D721Med (cell line): Measurements from ENCODE around the gene CHRM1.

Experiments
- DNase-seq: peaks from one replicate; pipeline ENCODE4 v3.0.0; 2011; ENCODE audit warnings: low spot score; ENCODE audit not compliant: insufficient read length
- FAIRE-seq: peaks from 2 replicates; lab custom pipeline; 2011; peaks lifted over from hg19 to GRCh38; lab: Jason Lieb, UNC
- CTCF ChIP-seq: IDR thresholded peaks from 2 replicates; pipeline ENCODE4 v1.5.1; 2012; ENCODE audit warnings: mild to moderate bottlenecking, control low read depth; ENCODE audit not compliant: insufficient read depth; ENCODE audit errors: missing control alignments

CHRM1 gene

GRCh38 chr11:62902932-62903331 lies 18.2 kb downstream of the CHRM1 start:
- DNase-seq (no peak), FAIRE-seq (no peak)
- no peak for TF ChIP-seq CTCF

- no peak for FAIRE-seq
- no peak for TF ChIP-seq CTCF
- DNase-seq, result no peak
Measured at GRCh38 chr11:62898027-62898426, 23.1 kb downstream of the CHRM1 start.

GRCh38 chr11:62897311-62897710 lies 23.9 kb downstream of the CHRM1 start:
- TF ChIP-seq CTCF, result no peak
- DNase-seq, result no peak

GRCh38 chr11:62896049-62896448 lies 25.1 kb downstream of the CHRM1 start:
- TF ChIP-seq CTCF, result no peak
- FAIRE-seq (no peak), DNase-seq (no peak)

More at GRCh38 chr11:62897311-62897710, 23.9 kb downstream of the CHRM1 start:
- no peak for FAIRE-seq

- TF ChIP-seq CTCF, result no peak
- FAIRE-seq (no peak), DNase-seq (no peak)
Measured at GRCh38 chr11:62895501-62895900, 25.7 kb downstream of the CHRM1 start.

GRCh38 chr11:62892077-62892922 lies 28.9 kb downstream of the CHRM1 start:
- DNase-seq (no peak), FAIRE-seq (no peak)
- TF ChIP-seq CTCF, result no peak

GRCh38 chr11:62889484-62890437 lies 31.4 kb downstream of the CHRM1 start:
- no peak for DNase-seq
- no peak for TF ChIP-seq CTCF
- no peak for FAIRE-seq
